NCI-H524 treated with DMSO at 0.1 percent for 48 hours (cell line): ENCODE results near the gene COA1.
"Not testable (repeated sequence)": the region's sequence is repeated elsewhere in the genome, so short reads cannot be mapped to it uniquely, and the experiment has no call there.

Source experiments
- DNase-seq: peaks from one replicate; lab custom pipeline; 2025; lab: John Stamatoyannopoulos, UW

The COA1 gene

DNA sequence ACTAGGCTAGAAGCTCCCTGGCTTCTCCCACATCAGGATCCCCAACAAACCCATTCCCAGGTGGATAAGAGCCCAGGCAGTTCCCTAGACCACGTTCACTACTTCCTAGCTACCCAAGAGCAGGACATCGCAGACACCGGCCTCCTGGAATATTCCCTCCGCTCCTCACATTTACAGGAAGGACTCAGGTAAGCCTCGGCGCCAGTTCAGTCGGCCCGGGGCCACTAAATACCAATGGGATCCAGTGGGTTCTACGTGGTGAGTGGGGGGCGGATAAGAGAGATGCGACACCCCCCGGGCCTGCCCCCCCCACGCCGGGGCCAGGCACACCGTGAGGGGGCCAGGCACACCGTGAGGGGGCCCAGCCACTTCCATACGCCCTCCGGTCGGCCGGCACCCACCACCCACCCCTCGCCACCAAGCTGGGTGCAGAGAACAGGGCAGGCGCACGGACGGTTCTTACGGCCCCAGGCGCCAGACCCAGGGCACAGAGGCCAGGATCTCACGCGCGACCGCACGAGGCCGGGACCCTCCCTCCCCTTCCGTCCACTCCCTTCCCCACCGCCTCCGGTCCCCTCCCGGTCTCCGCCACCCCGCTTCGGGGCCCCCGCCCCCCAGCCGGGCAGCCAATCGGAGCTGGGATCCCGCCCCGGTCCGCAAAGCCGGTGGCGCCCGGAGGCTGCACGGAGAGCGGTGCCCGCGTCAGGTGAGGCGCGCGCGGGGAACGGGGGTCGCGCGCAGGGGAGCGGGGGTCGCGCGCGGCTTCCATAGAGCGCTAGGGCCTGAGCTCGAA, 28.9 kb upstream of the COA1 start, which contains the start of gene BLVRA:
TSS of gene BLVRA (plus strand) at position 652 of the 793 bp plus-strand sequence. CDS start 12,479 bp downstream, outside the sequence.
- DNase-seq, result no peak

DNA sequence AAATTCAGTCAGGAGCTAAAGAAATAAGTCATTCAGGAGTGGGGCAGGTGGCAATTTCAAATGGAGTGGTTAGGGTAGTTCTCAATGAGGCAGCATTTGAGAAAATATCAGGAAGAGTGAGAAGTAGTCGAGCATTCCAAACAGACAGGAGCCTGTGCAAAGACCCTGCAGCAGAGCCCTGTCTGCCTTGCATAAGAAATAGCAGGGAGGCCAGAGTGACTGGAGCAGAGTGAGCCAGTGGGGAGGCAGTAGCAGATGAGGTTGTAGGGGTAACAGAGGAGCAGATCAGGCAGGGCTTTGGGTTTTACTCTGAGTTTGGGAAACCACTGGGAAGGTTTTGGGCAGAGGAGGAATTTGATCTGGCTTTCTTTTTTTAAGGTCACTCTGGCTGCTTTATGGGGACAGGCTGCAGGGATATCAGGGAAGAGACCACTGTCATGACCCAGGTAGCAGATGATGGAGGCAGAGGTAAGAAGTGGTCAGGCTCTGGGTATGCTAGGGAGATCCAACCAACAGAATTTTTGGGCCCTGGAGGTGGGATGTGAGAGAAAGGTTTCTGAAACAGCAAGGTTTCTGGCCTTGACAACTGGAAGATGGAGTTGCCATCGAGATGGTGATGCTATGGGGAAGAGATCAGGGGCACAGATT, 27.9 kb upstream of the COA1 start:
- no peak for DNase-seq

DNA sequence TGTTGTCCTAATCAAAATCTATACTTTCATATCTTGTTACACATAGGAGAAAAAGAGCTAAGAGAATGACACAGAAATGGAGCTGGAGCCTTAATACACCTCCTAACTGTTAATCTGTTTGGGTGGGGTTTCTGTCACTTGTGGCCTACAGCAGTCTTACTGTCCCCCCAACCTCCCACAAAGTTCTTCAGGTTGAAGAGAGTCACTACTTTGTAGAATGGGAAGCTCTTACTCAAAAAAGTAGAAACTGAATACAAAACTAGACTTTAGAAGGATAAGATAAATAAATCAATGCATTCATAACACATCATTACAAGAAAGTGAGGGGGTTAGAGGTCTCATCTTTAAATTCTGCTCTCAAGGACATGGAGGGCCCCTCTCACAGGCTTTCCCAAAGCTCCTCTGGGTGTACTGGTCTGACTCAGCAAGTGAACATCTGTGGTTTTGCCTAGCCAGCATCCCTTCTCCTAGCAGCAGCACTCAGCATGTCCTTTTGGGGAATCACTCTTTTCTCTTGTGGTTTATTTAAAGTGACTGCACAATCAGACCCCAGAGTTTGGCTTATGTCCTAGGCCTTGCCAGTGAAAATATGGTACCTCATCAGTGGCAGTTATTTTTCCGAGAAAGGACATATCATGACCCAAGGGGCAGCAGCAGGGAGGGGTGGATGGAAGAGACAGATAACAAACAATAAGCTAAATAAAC, 27.2 kb upstream of the COA1 start:
- no peak for DNase-seq

DNA sequence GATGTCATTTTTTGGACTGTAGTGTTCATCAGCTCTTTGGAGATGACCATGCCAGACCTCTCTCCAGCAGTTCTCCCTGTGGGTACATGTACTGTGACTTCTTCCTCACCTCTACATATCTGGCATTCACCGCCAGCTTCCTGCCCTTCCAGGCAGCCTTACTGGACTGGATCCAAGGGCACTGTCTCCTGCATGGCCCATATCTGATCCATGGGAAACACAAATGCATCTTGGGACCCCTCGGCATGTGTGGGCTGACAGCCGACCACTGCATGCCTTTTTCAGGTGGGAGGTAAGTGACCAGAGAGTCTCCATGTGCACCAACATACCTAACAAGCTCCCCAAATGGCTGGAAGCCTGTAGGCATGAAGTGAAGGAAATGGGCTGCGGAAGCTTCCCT, 25.3 kb upstream of the COA1 start:
- DNase-seq, result no peak

DNA sequence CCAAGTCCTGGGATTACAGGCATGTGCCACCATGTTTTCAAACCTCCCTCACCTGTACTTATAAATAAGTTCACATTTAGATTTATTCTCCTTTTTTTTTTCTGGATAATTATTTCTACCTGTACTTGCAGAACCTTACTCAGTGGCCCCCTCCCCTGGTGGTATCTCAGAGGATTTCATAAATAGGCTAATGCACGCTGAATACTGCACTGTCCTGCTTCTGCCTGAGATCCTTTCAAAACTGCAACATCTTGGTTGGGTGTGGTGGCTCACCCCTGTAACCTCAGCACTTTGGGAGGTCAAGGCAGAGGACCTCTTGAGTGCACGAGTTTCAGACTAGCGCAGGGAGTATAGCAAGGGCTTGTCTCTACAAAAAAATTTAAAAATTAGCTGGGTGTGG, 24.5 kb upstream of the COA1 start:
- no peak for DNase-seq

DNA sequence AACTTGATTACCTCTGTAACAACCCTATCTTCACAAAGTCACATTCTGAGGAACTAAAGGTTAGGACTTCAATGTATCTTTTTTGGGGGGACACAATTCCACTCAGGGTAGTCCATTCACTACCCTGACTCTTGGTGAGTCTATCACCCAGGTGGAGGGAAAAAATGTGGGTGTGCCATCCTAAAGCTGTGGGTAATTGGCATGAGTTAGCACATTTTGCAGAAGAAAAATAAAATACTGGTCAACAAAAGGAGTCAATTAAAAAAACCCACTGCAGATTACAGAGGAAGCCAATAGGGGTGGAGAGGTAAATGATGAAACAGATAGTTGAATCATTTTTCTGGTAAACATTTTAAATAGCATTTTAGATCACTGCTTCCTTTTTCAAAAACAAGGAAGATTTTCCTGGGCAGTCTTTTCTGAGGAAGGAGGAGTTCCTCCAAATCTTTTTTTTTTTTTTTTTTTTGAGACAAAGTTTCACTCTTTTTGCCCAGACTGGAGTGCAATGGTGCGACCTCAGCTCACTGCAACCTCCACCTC, 24.0 kb upstream of the COA1 start:
- DNase-seq, result no peak

DNA sequence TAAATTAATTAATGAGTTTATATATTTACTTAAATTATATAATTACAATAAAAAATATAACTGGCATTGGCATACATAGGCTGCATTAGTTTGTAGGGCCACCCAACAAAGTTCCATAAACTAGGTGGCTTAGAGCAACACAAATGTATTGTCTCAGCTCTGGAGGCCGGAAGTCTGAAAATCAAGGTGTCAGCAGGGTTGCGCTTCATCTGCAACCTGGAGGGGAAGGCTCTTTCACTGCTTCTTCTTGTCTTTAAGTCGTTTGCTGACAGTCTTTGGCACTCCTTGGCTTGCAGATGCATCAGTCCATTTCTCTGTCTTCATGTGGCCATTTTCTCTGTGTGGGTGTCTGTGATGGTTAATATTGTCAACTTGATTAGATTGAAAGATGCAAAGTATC, 23.1 kb upstream of the COA1 start:
- no peak for DNase-seq

DNA sequence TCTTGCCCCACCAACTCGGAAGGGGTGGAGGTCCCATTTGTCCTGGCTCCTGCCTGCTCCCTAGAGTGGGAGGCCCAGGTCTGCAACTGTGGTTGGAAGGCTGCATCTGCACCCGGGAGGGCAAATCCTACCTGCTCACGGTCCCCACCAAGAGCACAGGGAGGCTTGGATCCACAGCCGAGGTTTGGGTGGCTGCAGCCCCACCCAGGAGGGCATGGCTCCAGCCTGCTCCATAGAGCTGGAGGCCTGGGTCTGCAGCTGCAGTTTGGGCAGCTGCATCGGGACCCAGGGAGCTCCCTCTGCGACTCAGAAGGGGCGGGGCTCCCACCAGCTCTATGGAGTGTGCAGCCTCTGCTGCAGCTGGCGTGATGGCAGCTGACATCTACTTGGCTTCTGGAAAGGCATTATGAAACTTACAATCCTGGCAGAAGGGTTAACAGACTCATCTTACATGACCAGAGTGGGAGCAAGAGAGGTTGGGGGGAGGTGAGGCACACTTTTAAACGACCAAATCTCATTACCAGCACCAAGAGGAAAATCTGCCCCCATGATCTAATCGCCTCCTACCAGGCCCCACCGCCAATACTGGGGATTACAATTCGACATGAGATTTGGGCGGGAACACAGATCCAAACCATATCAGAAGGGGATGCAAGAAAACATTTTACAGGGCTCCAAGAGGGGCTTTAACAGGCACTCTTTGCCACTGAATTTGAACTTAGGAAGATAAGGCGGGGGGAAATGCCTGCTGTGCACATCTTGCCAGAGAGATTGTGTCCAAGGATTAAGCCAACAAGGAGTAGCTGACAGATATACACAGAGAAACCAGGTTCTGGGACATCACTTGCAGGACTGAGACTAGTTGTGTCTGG, 20.9 kb upstream of the COA1 start:
- DNase-seq, result peak; percentile 23

DNA sequence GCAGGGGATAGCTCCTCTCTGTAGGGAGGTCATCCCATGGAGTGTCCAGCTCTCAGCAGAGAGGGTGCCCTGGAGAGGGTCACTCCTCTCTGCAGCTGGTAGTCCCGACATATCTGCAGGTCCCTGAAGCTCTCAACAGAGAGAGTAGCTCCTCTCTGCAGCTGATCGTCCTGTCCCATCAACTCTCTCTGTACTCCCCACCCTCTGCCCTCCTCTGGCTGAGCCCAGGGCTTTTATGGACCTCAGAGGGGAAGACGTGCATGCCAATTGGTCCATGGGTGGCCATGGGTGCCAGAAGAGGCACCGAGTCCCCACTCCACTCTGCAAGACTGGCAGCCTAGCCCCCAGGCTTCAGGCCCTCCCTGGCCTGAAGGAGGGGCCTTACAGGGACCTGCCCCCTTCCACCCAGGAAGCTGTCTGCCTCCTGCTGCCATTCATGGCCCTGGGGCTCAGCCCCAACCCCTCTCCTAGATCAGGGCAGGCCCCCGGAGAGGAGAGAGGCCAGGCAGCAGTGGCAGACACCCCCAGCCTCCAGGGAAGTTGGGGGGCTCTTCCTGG, 20.1 kb upstream of the COA1 start:
- no peak for DNase-seq

DNA sequence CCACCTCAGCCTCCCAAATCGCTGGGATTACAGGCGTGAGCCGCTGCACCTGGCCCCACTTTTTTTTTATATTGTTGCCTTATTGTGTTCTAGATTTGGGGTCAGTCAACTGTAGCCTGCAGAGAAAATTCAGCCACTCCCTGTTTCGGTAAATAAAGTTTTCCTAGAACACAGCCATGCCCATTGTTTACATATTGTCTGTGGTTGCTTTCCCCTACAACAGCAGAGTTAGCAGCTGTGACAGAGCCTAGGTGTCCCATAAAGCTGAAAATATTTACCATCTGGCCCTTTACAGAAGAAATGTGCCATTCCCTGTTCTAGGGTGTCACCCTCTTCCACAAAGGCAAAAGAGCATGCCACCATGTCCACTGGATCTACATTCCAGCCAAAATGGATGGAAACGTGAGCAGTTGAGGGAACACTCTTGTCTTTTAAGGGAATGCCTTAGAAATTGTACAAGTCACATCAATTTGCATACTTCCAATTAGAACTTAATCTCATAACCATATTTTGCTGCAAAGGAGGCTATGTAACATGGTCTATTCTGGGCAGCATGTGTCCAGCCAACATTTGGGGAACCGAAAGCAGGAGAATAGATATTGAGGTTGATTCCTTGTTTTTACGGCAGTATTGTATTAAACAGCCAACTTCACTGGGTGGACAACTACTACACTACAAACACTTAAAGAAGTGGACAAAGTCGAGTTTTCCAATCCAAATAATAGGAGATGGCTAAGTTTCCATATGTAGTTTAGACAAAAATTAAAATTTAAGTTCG, 18.2 kb upstream of the COA1 start:
- DNase-seq, result no peak

DNA sequence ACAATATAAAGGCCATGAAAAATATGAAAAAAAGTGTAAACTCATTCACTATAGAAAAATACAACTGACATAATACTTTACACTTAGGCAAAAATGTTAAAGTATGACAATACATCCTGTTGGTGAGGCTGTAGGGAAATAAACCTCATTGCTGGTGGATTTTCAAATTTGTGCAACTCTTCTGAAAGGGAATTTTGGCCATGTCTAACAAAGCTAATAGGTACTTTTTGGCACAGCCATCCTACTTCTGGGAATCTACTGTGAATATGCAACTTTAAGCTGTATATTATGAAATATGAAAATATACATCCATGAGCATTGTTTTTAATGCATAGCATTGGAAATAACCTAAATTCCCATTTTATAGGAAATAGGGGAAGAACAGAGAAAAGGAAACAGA, 13.4 kb upstream of the COA1 start:
- no peak for DNase-seq

DNA sequence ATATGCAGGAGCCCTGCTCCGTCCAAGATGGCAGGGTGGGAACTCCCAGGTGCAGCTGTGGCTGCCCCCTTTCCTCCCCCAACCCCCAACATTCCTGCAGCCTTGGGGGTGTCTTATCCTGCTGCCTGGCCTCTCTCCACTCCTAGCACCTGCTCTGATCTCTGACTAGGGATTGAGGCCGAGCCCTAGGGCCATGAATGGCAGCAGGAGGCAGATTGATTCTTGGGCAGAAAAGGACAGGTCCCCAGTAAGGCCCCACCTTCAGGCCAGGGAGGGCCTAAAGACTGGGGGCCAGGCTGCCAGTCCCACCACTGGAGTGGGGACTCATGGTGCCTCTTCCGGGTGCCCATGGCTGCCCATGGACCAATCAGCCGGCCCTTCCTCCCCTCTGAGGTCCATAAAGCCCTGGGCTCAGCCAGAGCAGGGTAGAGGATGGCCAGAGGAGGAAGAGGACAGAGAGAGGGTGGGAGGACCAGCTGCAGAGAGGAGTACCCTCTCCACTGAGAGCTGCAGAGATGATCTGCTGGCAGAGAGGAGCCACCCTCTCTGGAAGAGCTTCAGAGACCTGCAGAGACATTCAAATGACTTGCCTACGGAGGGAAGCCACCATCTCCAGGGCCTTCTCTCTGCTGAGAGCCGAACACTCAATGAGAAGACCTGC, 8.3 kb upstream of the COA1 start:
- no peak for DNase-seq

DNA sequence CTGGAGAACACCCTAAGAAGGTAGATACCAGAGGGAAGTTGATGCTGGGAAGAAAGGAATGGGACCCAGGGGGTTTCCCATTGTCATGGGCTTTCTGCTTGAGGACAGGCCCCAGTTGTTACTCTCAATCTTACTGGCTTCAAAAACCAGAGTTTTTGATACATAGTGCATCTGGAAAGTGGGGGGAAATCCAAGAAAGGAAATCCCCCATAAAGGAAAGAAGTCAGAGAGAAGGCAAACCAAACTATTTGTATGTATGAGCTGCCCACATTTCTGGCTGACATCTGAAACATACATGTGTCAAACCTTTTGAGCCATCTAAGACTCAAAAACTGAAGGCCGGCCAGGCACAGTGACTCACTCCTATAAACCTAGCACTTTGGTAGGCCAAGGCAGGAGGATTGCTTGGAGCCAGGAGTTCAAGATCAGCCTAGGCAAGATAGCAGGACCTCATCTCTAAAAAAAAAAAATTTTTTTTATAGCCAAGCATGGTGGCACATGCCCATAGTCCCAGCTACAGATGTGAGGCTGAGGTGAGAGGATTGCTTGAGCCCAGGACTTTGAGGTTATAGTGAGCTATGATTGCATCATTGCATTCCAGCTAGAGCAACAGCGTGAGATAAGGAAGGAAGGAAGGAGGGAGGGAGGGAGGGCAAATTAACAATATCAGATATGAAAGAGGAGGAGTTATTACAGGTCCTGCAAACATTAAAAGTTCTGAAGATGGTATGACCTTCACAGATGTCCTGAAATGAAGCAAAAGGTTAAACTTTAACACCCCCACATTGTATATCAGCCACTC, 6.7 kb upstream of the COA1 start:
- DNase-seq, result no peak

DNA sequence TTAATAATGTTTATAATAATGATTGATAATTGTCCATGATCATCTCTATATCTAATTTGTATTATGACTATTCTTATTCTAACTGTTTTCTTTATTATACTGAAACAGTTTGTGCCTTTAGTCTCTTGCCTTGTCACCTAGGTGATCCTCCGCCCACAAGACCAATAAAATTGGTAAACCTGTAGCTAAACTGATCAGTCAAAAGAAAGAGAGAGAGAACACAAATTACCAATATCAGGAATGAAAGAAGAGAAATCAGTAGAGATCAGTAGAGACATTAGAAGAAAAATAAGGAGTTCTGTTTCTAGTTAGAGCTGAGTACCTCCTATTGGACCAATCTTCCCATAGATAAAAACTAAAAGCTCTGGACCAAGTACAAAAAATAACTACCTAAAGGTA, 6.1 kb upstream of the COA1 start:
- DNase-seq, result no peak

DNA sequence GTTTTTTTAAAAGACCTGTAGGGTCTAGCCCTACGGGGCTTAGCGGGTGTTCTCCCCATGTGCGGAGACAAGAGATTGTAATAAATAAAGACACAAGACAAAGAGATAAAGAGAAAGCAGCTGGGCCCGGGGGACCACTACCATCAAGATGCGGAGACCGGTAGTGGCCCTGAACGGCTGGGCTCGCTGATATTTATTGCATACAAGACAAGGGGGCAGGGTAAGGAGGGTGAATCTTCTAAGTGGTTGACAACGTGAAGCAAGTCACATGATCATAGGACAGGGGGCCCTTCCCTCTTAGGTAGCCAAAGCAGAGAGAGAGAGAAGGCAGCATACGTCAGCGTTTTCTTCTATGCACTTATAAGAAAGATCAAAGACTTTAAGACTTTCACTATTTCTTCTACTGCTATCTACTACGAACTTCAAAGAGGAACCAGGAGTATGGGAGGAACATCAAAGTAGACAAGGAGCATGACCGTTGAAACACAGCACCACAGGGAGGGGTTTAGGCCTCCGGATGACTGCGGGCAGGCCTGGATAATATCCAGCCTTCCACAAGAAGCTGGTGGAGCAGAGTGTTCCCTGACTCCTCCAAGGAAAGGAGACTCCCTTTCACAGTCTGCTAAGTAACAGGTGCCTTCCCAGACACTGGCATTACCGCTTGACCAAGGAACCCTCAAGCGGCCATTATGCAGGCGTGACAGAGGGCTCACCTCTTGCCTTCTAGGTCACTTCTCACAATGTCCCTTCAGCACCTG, 5.4 kb upstream of the COA1 start:
- DNase-seq, result not testable (repeated sequence)

DNA sequence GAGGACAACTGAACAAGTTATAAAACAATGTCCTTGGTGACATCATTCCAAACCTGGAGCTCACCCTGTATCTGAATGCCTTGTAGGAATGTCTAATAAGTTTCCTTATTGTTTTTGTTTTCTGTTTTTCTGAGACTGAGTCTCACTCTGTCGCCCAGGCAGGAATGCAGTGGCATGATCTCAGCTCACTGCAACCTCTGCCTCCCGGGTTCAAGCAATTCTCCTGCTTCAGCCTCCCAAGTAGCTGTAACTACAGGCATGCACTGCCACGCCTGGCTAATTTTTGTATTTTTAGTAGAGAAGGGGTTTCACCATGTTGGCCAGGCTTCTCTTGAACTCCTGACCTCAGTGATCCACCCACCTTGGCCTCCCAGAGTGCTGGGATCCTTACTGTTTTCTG, 2.2 kb upstream of the COA1 start:
- not testable (repeated sequence) for DNase-seq

DNA sequence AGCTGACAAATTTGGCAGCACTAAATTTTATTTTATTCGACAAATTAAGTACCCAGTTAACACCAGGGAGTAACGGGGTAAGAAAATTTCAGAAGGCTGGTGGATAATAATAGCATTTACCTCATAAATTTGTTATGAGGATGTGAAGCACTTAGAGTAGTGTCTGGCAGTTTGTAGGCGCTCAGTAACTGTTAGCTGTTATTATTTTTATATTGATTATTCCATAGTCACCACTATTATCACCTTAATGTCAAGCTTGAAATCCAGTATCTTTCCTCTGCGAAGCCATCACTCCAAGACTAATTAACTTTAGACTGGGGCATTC, 563 bp upstream of the COA1 start:
- DNase-seq, result no peak

DNA sequence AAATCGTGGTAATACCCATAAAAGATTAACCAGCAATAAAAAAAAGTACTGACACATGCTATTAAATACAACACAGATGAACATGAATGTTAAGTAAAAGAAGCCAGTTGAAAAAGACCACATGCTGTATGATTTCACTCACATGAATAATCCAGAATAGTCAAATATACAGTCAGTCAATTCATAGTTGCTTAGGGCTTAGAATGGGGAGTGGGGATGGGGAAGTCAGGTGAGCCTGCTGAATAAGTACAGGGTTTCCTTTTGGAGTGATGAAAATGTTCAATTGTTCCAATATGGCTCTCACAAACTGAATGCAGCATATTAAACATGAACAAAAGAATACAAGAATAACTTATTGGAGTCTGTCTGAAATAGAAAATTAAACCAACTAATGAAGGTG, 1.8 kb downstream of the COA1 start:
- no peak for DNase-seq

DNA sequence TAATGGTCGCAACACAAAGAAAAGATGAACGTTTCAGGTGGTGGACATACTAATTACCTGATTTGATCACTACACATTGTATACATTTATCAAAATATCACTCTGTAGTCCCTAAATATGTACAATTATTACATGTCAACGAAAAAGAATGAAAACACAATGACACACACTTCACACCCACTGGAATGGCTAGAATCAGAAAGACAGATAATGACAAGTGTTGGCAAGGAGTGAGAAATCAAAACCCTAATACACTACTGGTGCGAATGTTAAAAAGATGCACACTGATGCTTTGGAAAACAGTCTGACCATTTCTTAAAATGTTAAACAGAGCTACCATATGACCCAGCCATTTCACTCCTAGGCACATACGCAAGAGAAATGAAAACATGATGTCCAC, 2.3 kb downstream of the COA1 start:
- DNase-seq, result no peak
